Liver (tissue), 2 donors: ENCODE data around the gene FYB1.

ENCODE experiments used
- CTCF ChIP-seq: fragments of 150-350 bp; IDR thresholded peaks from 2 replicates; pipeline ENCODE4 v1.5.1; 2017; ENCODE audit warnings: improper control_type of control experiment, low read depth, low read length; ENCODE audit not compliant: missing input control
- MAX ChIP-seq: IDR thresholded peaks from 2 replicates; pipeline ENCODE4 v1.6.1; 2016; ENCODE audit warnings: antibody characterized with exemption
- donor health status: healthy.

GRCh38 chr5:39201781-39202596 is 17.4 kb downstream of the FYB1 start:
- TF ChIP-seq MAX: no peak
- TF ChIP-seq CTCF: no peak
